Adrenal gland (tissue), 5 donors: Measurements from ENCODE around the gene IGSF11.

Experiments
- POLR2A ChIP-seq, 2 donors: fragments of 450-650 bp; IDR thresholded peaks; one replicate each; pipeline ENCODE4 v1.6.1; 2017; ENCODE audit warnings: antibody characterized with exemption in 2 of 2, mild to moderate bottlenecking in 2 of 2, moderate library complexity in 1 of 2
- TF ChIP-seq, protein P1 (sequence below), 6 experiments: fragments of 450-650 bp in 4 of 6; fragments of 200-600 bp in 2 of 6; sonication (generic) in 1 of 6; IDR thresholded peaks; 1 replicate in 5 of 6; 2 replicates in 1 of 6; pipeline versions ENCODE4 v1.5.1 to v1.8.0; 2016 to 2021; ENCODE audit warnings: antibody characterized with exemption in 6 of 6, mild to moderate bottlenecking in 2 of 6, moderate library complexity in 1 of 6
- donor health status: DM: no; HTN: no; CAD: no.

DNA sequence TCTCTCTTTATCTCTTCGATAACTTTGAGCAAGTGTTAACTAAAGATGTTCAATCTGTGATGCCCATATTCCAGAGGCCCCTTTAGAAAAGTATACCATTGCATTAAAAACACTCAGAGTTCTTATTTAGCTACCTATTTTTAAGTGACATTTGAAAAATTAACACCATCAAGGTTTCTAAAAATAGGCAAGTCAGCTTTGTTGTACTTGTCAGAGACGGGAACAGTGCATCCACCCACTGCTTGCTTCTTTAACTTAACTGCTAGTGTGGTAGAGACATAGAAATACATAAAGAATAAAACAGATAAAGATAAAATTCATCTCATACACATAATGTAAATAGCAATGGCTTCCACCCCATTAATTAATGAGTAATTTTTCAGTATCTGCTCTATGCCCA, 66.0 kb downstream of the IGSF11 start:
- TF ChIP-seq, protein P1, sequence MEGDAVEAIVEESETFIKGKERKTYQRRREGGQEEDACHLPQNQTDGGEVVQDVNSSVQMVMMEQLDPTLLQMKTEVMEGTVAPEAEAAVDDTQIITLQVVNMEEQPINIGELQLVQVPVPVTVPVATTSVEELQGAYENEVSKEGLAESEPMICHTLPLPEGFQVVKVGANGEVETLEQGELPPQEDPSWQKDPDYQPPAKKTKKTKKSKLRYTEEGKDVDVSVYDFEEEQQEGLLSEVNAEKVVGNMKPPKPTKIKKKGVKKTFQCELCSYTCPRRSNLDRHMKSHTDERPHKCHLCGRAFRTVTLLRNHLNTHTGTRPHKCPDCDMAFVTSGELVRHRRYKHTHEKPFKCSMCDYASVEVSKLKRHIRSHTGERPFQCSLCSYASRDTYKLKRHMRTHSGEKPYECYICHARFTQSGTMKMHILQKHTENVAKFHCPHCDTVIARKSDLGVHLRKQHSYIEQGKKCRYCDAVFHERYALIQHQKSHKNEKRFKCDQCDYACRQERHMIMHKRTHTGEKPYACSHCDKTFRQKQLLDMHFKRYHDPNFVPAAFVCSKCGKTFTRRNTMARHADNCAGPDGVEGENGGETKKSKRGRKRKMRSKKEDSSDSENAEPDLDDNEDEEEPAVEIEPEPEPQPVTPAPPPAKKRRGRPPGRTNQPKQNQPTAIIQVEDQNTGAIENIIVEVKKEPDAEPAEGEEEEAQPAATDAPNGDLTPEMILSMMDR (IDR thresholded peaks at IDR 0.05) = no peak
- TF ChIP-seq POLR2A (IDR thresholded peaks at IDR 0.05) = no peak
